COLO829 (cell line): ENCODE data around the gene ENGASE.

ENCODE experiments used
- DNase-seq: peaks from one replicate; pipeline ENCODE4 v3.0.0; 2012; ENCODE audit warnings: low spot score

ENGASE gene

GRCh38 chr17:79080349-79080748 is 5.7 kb downstream of the ENGASE start:
- no peak for DNase-seq

- DNase-seq: no peak
Observed at GRCh38 chr17:79080761-79081290, 6.2 kb downstream of the ENGASE start.

GRCh38 chr17:79081571-79082276 is 7.1 kb downstream of the ENGASE start:
- no peak for DNase-seq

GRCh38 chr17:79082311-79083190 is 7.9 kb downstream of the ENGASE start:
- DNase-seq: peak; percentile 32

GRCh38 chr17:79083191-79083971 is 8.8 kb downstream of the ENGASE start:
- DNase-seq: no peak

- no peak for DNase-seq
Observed at GRCh38 chr17:79084291-79085153, 9.9 kb downstream of the ENGASE start.

GRCh38 chr17:79085154-79085920 is 10.7 kb downstream of the ENGASE start:
- no peak for DNase-seq

- no peak for DNase-seq
Observed at GRCh38 chr17:79085921-79086551, 11.4 kb downstream of the ENGASE start.

- DNase-seq: no peak
Observed at GRCh38 chr17:79086609-79087427, 12.2 kb downstream of the ENGASE start.

GRCh38 chr17:79087428-79088143 is 13.0 kb downstream of the ENGASE start:
- DNase-seq: peak; percentile 59

- no peak for DNase-seq
Observed at GRCh38 chr17:79088247-79088996, 13.8 kb downstream of the ENGASE start.

GRCh38 chr17:79088997-79089328 is 14.3 kb downstream of the ENGASE start:
- no peak for DNase-seq

GRCh38 chr17:79089720-79090442 is 15.3 kb downstream of the ENGASE start:
- DNase-seq: no peak

- DNase-seq: no peak
Observed at GRCh38 chr17:79090443-79091225, 16.0 kb downstream of the ENGASE start.

- DNase-seq: no peak
Observed at GRCh38 chr17:79091226-79091670, 16.6 kb downstream of the ENGASE start.

GRCh38 chr17:79092567-79092966 is 17.9 kb downstream of the ENGASE start:
- DNase-seq: no peak
